ENCODE measurements around the gene CAMK2D.

The CAMK2D gene

GRCh38 chr4:113594231-113594556, 167.3 kb downstream of the CAMK2D start:
- DNase-seq, result no peak

GRCh38 chr4:113593400-113594230, 167.9 kb downstream of the CAMK2D start:
- no peak for DNase-seq

GRCh38 chr4:113591982-113592381, 169.6 kb downstream of the CAMK2D start:
- DNase-seq, result no peak

- DNase-seq, result no peak
These were observed 172.5 kb downstream of the CAMK2D start for GRCh38 chr4:113588895-113589668.

- DNase-seq, result no peak
These were observed 173.8 kb downstream of the CAMK2D start for GRCh38 chr4:113587640-113588275.

GRCh38 chr4:113587156-113587555, 174.4 kb downstream of the CAMK2D start:
- no peak for DNase-seq

- DNase-seq, result no peak
These were observed 175.5 kb downstream of the CAMK2D start for GRCh38 chr4:113586072-113586471.

GRCh38 chr4:113584407-113585150, 177.0 kb downstream of the CAMK2D start:
- no peak for DNase-seq

GRCh38 chr4:113582737-113583136, 178.8 kb downstream of the CAMK2D start:
- DNase-seq, result no peak

GRCh38 chr4:113579360-113579759, 182.2 kb downstream of the CAMK2D start:
- DNase-seq, result no peak

GRCh38 chr4:113576947-113577678, 184.4 kb downstream of the CAMK2D start:
- no peak for DNase-seq

GRCh38 chr4:113575401-113575800, 186.1 kb downstream of the CAMK2D start:
- no peak for DNase-seq

GRCh38 chr4:113574636-113575103, 186.9 kb downstream of the CAMK2D start:
- DNase-seq, result peak; percentile 51

- no peak for DNase-seq
These were observed 188.9 kb downstream of the CAMK2D start for GRCh38 chr4:113572620-113573019.

- no peak for DNase-seq
These were observed 195.3 kb downstream of the CAMK2D start for GRCh38 chr4:113566015-113566795.

- DNase-seq, result no peak
These were observed 195.9 kb downstream of the CAMK2D start for GRCh38 chr4:113565702-113566012.

GRCh38 chr4:113564493-113564892, 197.0 kb downstream of the CAMK2D start:
- no peak for DNase-seq

- no peak for DNase-seq
These were observed 197.7 kb downstream of the CAMK2D start for GRCh38 chr4:113563691-113564378.

- no peak for DNase-seq
These were observed 199.8 kb downstream of the CAMK2D start for GRCh38 chr4:113561758-113562157.

- DNase-seq, result no peak
These were observed 200.4 kb downstream of the CAMK2D start for GRCh38 chr4:113561092-113561491.

GRCh38 chr4:113560579-113560978, 201.0 kb downstream of the CAMK2D start:
- no peak for DNase-seq
